IMR-90 (cell line): ENCODE data around the gene QKI.

Source experiments
- BHLHE40 ChIP-seq: fragments of 150-350 bp; IDR thresholded peaks from 2 replicates; pipeline ENCODE4 v1.6.1; 2016; ENCODE audit warnings: mild to moderate bottlenecking, low read depth, low read length
- CHD1 ChIP-seq: IDR thresholded peaks from 2 replicates; pipeline ENCODE4 v1.6.1; 2012; ENCODE audit warnings: low read depth, low read length, improper control_type of control experiment
- MAFK ChIP-seq: IDR thresholded peaks from 2 replicates; pipeline ENCODE4 v1.6.1; 2012; ENCODE audit warnings: low read depth, low read length, improper control_type of control experiment
- POLR2A ChIP-seq: IDR thresholded peaks from 2 replicates; pipeline ENCODE4 v1.6.1; 2012; ENCODE audit warnings: mild to moderate bottlenecking, low read depth, low read length
- RAD21 ChIP-seq: IDR thresholded peaks from 2 replicates; pipeline ENCODE4 v1.6.1; 2012; ENCODE audit warnings: low read length, improper control_type of control experiment
- RCOR1 ChIP-seq: IDR thresholded peaks from 2 replicates; pipeline ENCODE4 v1.6.1; 2012; ENCODE audit warnings: mild to moderate bottlenecking, low read length, improper control_type of control experiment; ENCODE audit not compliant: insufficient replicate concordance
- RFX5 ChIP-seq: IDR thresholded peaks from 2 replicates; pipeline ENCODE4 v1.8.0; 2012; ENCODE audit warnings: low read depth, mild to moderate bottlenecking, low read length, moderate library complexity
- SMC3 ChIP-seq: fragments of 150-350 bp; IDR thresholded peaks from 2 replicates; pipeline ENCODE4 v1.6.1; 2016; ENCODE audit warnings: low read depth, mild to moderate bottlenecking, antibody characterized with exemption, low read length, moderate library complexity
- TF ChIP-seq, protein P1 (sequence below): fragments of 150-350 bp; IDR thresholded peaks from 2 replicates; pipeline ENCODE4 v1.6.1; 2016; ENCODE audit warnings: low read depth, mild to moderate bottlenecking, low read length, moderate library complexity, borderline replicate concordance
- TF ChIP-seq, protein P2 (sequence below): conservative IDR thresholded peaks from 2 replicates; pipeline ENCODE4 v1.5.1; 2012; ENCODE audit warnings: mild to moderate bottlenecking, low read depth, low read length, improper control_type of control experiment
- TF ChIP-seq, protein P3 (sequence below): fragments of 150-350 bp; IDR thresholded peaks from 2 replicates; pipeline ENCODE4 v1.6.1; 2017; ENCODE audit warnings: mild to moderate bottlenecking, antibody characterized with exemption, low read length, low read depth

DNA sequence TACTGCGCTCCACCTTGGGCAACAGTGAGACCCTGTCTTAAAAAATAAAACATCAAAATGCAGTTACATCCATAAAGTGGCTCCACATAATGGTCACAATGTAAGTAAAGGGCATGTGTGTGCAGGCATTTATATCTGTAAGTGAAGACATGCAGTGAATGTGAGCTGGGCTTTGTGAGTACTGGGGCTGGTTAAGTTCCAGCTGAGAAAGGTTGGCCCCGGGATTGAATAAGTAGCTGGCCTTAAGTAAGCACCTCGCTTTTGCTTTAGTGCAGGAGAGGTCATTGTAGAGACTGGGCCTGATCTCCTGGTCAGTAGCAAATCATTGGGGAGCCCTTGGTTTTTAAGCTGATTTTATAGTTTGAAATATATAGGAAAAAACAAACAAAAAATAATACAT, 8.0 kb downstream of the QKI start:
- TF ChIP-seq, protein P1, sequence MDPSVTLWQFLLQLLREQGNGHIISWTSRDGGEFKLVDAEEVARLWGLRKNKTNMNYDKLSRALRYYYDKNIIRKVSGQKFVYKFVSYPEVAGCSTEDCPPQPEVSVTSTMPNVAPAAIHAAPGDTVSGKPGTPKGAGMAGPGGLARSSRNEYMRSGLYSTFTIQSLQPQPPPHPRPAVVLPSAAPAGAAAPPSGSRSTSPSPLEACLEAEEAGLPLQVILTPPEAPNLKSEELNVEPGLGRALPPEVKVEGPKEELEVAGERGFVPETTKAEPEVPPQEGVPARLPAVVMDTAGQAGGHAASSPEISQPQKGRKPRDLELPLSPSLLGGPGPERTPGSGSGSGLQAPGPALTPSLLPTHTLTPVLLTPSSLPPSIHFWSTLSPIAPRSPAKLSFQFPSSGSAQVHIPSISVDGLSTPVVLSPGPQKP, result no peak
- no peak for TF ChIP-seq RAD21
- TF ChIP-seq, protein P2, sequence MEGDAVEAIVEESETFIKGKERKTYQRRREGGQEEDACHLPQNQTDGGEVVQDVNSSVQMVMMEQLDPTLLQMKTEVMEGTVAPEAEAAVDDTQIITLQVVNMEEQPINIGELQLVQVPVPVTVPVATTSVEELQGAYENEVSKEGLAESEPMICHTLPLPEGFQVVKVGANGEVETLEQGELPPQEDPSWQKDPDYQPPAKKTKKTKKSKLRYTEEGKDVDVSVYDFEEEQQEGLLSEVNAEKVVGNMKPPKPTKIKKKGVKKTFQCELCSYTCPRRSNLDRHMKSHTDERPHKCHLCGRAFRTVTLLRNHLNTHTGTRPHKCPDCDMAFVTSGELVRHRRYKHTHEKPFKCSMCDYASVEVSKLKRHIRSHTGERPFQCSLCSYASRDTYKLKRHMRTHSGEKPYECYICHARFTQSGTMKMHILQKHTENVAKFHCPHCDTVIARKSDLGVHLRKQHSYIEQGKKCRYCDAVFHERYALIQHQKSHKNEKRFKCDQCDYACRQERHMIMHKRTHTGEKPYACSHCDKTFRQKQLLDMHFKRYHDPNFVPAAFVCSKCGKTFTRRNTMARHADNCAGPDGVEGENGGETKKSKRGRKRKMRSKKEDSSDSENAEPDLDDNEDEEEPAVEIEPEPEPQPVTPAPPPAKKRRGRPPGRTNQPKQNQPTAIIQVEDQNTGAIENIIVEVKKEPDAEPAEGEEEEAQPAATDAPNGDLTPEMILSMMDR, result no peak
- TF ChIP-seq POLR2A, result no peak
- TF ChIP-seq SMC3, result no peak
- no peak for TF ChIP-seq MAFK
- TF ChIP-seq BHLHE40, result no peak
- TF ChIP-seq, protein P3, sequence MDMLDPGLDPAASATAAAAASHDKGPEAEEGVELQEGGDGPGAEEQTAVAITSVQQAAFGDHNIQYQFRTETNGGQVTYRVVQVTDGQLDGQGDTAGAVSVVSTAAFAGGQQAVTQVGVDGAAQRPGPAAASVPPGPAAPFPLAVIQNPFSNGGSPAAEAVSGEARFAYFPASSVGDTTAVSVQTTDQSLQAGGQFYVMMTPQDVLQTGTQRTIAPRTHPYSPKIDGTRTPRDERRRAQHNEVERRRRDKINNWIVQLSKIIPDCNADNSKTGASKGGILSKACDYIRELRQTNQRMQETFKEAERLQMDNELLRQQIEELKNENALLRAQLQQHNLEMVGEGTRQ, result no peak
- no peak for TF ChIP-seq CHD1
- TF ChIP-seq RCOR1, result no peak
- TF ChIP-seq RFX5, result no peak
